ENCODE data around the gene FCHO2. TPM values are rescaled to one million over a fixed set of nuclear protein-coding genes. Genes with fewer than 3 reads are reported as not detected.
A peak's percentile ranks its signal among the peaks of the same experiment; 100 is the strongest.

FCHO2 gene
- total and polyA plus RNA-seq, 2 experiments from 2014 or later, result 13.5 to 18.6 TPM

GRCh38 chr5:72947498-72947897 is 8.3 kb upstream of the FCHO2 start:
- H3K4me3 ChIP-seq, result no peak overlapping the region
- in situ Hi-C loops (cut with MboI), result no loop called here
- no peak overlapping the region for H3K9ac ChIP-seq
- no peak for DNase-seq
- no peak overlapping the region for H2AFZ ChIP-seq
- peaks cover 17% of the 10 kb centered on the region for H3K4me1 ChIP-seq (ENCODE audit: insufficient read depth)
- H4K20me1 ChIP-seq (ENCODE audit: insufficient read depth), result no peaks in the 10 kb centered on the region
- H3F3A ChIP-seq (ENCODE audit: insufficient read depth), result peaks cover 18% of the 10 kb centered on the region
- no peak overlapping the region for H3K27ac ChIP-seq
- H3K4me2 ChIP-seq (ENCODE audit: unreplicated experiment), result no peak overlapping the region
- no peak for TF ChIP-seq EZH2phosphoT487 (IDR thresholded peaks at IDR 0.05; ENCODE audit: insufficient read depth, low read depth)
- no peak for TF ChIP-seq EZH2 (IDR thresholded peaks at IDR 0.05; ENCODE audit: insufficient read depth, poor library complexity, severe bottlenecking)
- H3K79me2 ChIP-seq (ENCODE audit: insufficient read depth), result no peaks in the 10 kb centered on the region
- H3K27me3 ChIP-seq (replicated peaks; ENCODE audit: insufficient read depth), result no peaks in the 10 kb centered on the region
- H3K9me3 ChIP-seq (ENCODE audit: low read depth), result no peaks in the 10 kb centered on the region
- H3K36me3 ChIP-seq (ENCODE audit: low read depth), result no peaks in the 10 kb centered on the region
- H3K9me2 ChIP-seq (ENCODE audit: insufficient read depth), result no peaks in the 10 kb centered on the region

DNA sequence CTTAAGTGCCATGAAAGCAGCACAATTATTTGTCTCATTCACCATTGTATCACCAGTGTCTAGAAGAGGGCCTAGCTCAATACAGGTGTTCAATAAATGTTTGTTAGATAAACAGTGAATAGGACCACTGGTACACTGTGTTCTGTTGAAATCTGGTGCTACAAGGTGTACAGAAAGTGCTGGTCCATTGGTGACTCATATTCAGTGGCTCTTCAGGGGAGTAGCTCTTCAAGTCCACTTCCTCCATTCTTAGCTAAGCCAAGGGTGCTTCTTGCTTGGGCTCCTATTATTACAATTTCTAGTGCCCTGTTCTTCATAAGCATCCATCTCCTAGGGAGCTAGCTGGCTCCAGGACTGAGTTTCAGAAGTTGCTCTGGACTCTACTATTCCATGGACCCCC is 6.4 kb upstream of the FCHO2 start:
- Histone ChIP-seq H3K4me3 (no peak overlapping the region), H3K79me2 (ENCODE audit: insufficient read depth) (no peaks in the 10 kb centered on the region), H3F3A (ENCODE audit: insufficient read depth) (peaks cover 26% of the 10 kb centered on the region), H3K9me3 (ENCODE audit: low read depth) (no peaks in the 10 kb centered on the region), H3K36me3 (ENCODE audit: low read depth) (no peaks in the 10 kb centered on the region), H3K9ac (no peak overlapping the region), H3K4me1 (ENCODE audit: insufficient read depth) (peaks cover 28% of the 10 kb centered on the region), H3K4me2 (ENCODE audit: unreplicated experiment) (no peak overlapping the region), H3K27me3 (replicated peaks; ENCODE audit: insufficient read depth) (no peaks in the 10 kb centered on the region), H3K27ac (no peak overlapping the region), H2AFZ (no peak overlapping the region), H3K9me2 (ENCODE audit: insufficient read depth) (no peaks in the 10 kb centered on the region), H4K20me1 (ENCODE audit: insufficient read depth) (no peaks in the 10 kb centered on the region)
- no peak for DNase-seq
- in situ Hi-C loops (cut with MboI), result no loop called here
- TF ChIP-seq EZH2phosphoT487 (IDR thresholded peaks at IDR 0.05; ENCODE audit: insufficient read depth, low read depth) (no peak), EZH2 (IDR thresholded peaks at IDR 0.05; ENCODE audit: insufficient read depth, poor library complexity, severe bottlenecking) (no peak)

GRCh38 chr5:72951671-72952468 is 4.0 kb upstream of the FCHO2 start:
- H3K9me3 ChIP-seq (ENCODE audit: low read depth), result no peaks in the 10 kb centered on the region
- no peaks in the 10 kb centered on the region for H3K36me3 ChIP-seq (ENCODE audit: low read depth)
- H3K79me2 ChIP-seq (ENCODE audit: insufficient read depth), result peaks cover 4% of the 10 kb centered on the region
- peaks cover 35% of the 10 kb centered on the region for H3K4me1 ChIP-seq (ENCODE audit: insufficient read depth)
- no peaks in the 10 kb centered on the region for H4K20me1 ChIP-seq (ENCODE audit: insufficient read depth)
- peak overlapping the region; percentile 11; the same call in 1 of the 2 replicates for H3K4me3 ChIP-seq
- H3F3A ChIP-seq (ENCODE audit: insufficient read depth), result peaks cover 36% of the 10 kb centered on the region
- H3K9me2 ChIP-seq (ENCODE audit: insufficient read depth), result no peaks in the 10 kb centered on the region
- in situ Hi-C loops (cut with MboI), result no loop called here
- peak; percentile 87 for DNase-seq
- H3K27me3 ChIP-seq (replicated peaks; ENCODE audit: insufficient read depth), result no peaks in the 10 kb centered on the region
- peak overlapping the region; percentile 23 for H3K9ac ChIP-seq
- H3K4me2 ChIP-seq (ENCODE audit: unreplicated experiment), result peak overlapping the region; percentile 63
- TF ChIP-seq EZH2phosphoT487 (IDR thresholded peaks at IDR 0.05; ENCODE audit: insufficient read depth, low read depth), result no peak
- TF ChIP-seq EZH2 (IDR thresholded peaks at IDR 0.05; ENCODE audit: insufficient read depth, poor library complexity, severe bottlenecking), result no peak
- WGBS, 2 experiments (ENCODE audit: low coverage in 1 of 2, low lambda C conversion rate in 2 of 2, missing lambda C conversion rate in 2 of 2), result 71% methylated on average over 7 of the region's 7 CpGs
- peak overlapping the region; percentile 17 for H2AFZ ChIP-seq
- peak overlapping the region; percentile 65 for H3K27ac ChIP-seq

- H3K9ac ChIP-seq, result peak overlapping the region; percentile 91; the same call in 1 of the 2 replicates
These were observed 1.5 kb upstream of the FCHO2 start for GRCh38 chr5:72954389-72954788.

More at GRCh38 chr5:72954389-72954788, 1.5 kb upstream of the FCHO2 start:
- H3F3A ChIP-seq (ENCODE audit: insufficient read depth), result peaks cover 47% of the 10 kb centered on the region
- peak overlapping the region; percentile 85 for H3K4me2 ChIP-seq (ENCODE audit: unreplicated experiment)
- no peaks in the 10 kb centered on the region for H3K36me3 ChIP-seq (ENCODE audit: low read depth)
- peaks cover 48% of the 10 kb centered on the region for H3K4me1 ChIP-seq (ENCODE audit: insufficient read depth)
- H3K27ac ChIP-seq, result peak overlapping the region; percentile 98
- whole genome bisulfite sequencing, 2 experiments (ENCODE audit: low coverage in 1 of 2, low lambda C conversion rate in 2 of 2, missing lambda C conversion rate in 2 of 2), result 95% methylated on average over 4 to 7 of the region's 7 CpGs
- no peaks in the 10 kb centered on the region for H3K27me3 ChIP-seq (replicated peaks; ENCODE audit: insufficient read depth)
- no peak for DNase-seq
- H2AFZ ChIP-seq, result no peak overlapping the region
- no peaks in the 10 kb centered on the region for H4K20me1 ChIP-seq (ENCODE audit: insufficient read depth)
- peaks cover 29% of the 10 kb centered on the region for H3K79me2 ChIP-seq (ENCODE audit: insufficient read depth)
- no peaks in the 10 kb centered on the region for H3K9me2 ChIP-seq (ENCODE audit: insufficient read depth)
- in situ Hi-C loops (cut with MboI), result no loop called here
- TF ChIP-seq EZH2phosphoT487 (IDR thresholded peaks at IDR 0.05; ENCODE audit: insufficient read depth, low read depth) (no peak), EZH2 (IDR thresholded peaks at IDR 0.05; ENCODE audit: insufficient read depth, poor library complexity, severe bottlenecking) (no peak)
- no peaks in the 10 kb centered on the region for H3K9me3 ChIP-seq (ENCODE audit: low read depth)
- peak overlapping the region; percentile 82 for H3K4me3 ChIP-seq

Measured in GM23248 (cell line).